ENCODE measurements around the gene UNC13C.

Gene UNC13C

DNA sequence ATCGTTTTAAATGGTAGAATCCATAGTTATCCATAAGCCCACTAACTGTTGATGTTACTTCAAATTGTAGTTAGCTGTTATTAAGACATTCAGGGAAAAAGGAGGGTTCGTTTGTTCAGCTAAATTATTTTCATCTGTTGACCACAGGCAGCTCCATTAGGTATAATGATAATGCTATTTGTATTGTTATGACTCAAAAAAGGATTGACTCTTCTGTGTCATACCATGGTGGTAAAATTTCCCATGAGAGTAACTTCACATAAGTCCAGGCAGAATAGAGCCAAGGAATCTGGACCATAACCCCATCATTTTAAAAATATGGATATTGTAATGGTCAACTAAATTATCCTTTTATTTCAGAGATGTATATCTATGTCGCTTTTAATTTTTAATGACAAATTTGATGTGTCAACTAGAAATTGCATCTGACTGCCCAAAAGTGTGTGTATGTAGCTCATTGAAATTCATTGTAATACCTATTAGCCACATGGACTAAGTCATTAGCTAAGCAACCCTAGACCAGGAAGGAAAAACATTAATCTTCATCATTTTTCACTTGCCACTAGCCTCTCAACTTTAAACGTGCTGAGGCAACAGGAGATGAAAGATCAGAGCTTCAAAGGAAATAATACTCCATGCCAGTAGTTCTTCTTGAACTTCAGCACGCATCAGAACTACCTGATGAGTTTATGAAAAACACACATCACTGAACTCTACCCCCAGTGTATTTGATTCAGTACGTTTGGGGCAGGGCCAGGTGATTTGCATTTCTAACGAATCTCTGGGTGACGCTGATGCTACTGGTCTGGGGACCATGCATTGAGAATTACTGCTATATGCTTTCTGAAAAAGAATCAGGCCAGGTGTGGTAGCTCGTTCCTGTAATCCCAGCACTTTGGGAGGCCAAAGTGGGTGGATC, 537.7 kb downstream of the UNC13C start:
- DNase-seq (ENCODE audit: insufficient read length, low spot score), result no peak
- TF ChIP-seq CTCF (IDR thresholded peaks at IDR 0.05; ENCODE audit: insufficient read depth, missing control alignments), result no peak
- no peak for FAIRE-seq

DNA sequence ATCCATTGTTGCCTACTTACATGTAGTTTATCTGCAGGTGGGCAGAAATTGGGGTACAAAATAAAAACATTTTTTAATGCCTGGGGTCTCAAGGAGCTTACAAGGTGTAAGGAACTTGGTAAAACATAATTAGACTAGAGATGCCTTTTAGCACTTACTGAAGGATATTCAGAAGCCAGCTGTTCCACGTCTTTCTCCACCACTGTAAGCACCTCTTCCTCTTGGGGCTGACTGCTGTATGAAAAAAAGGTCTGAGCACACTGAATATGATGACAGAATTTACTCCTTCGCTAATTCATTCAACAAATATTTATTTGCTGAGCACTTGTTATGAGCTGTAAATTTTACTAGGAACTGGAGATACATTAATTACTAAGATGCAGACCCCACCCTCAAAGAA, 539.1 kb downstream of the UNC13C start:
- FAIRE-seq (no peak), DNase-seq (ENCODE audit: insufficient read length, low spot score) (no peak)
- TF ChIP-seq CTCF (IDR thresholded peaks at IDR 0.05; ENCODE audit: insufficient read depth, missing control alignments), result no peak

DNA sequence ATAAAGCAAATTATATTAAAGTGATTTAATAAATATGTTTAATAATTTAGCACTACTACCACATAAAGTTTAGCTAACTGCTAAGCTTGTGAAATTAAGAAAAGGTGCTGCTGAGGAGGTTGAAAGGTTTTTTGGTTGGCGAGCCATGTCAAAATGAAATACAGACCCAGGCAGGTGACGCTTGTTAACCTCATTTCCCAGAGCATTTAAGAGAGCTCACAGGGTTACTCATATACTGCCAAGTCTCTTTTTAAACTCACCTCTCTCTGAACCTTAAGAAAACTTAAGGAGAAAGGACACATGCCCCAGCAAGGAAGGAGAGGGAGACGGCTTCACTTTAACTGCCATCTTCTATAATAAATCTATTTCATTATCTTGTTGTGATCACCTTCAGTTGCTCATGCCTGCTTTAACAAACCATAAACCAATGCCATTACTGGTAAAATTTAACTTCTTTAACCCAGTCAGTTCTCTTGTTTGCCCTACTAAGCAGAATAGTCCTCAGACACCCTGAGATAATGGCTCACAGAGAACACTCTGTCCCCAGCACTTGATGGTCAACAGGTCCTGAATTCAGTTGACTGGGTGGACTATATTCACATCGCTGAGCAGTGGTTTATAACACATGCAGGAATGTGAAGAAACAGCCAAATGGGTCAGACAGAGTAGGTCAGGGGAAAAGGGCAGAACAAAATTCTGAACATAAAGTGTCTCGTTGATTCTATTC, 540.1 kb downstream of the UNC13C start:
- DNase-seq (ENCODE audit: insufficient read length, low spot score) (no peak), FAIRE-seq (no peak)
- no peak for TF ChIP-seq CTCF (IDR thresholded peaks at IDR 0.05; ENCODE audit: insufficient read depth, missing control alignments)

DNA sequence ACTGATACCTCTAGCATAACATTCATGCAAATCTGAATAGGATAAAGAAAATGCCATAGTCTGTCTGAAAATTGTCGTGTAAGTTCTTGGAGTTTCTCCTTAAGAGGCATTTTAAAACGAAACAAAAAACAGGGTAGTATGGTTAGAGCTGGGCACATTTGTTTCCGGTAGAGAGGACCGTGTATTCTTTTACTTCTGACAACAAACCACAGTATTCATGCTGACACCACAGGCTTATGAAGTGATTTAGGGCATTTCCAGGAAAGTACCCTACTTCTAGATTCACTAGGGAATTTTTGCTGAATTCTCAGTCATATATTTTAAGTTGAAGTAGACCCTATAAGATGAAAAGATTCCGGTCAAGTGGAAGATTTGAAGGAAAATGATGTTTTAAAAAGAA, 541.3 kb downstream of the UNC13C start:
- no peak for FAIRE-seq
- DNase-seq (ENCODE audit: insufficient read length, low spot score), result no peak
- no peak for TF ChIP-seq CTCF (IDR thresholded peaks at IDR 0.05; ENCODE audit: insufficient read depth, missing control alignments)

DNA sequence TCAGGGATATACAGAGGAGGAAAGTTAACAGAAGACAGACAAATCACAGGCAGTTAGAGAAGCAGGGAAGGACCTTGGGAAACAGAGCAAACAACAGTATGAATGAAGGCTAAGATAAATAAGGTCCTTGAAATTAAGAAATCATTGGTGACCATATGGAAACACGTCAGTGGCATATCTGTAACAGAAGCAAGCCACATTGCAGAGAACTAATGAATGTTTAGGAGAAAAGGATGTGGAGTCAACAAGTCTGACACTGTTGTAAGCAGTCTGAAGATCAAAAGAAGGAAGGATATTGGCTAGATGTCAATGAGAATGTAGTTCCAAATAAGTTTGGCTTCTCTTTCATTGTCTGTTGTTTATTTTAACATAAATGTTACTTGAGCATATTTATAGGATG, 542.4 kb downstream of the UNC13C start:
- TF ChIP-seq CTCF (IDR thresholded peaks at IDR 0.05; ENCODE audit: insufficient read depth, missing control alignments), result no peak
- no peak for DNase-seq (ENCODE audit: insufficient read length, low spot score)
- no peak for FAIRE-seq

DNA sequence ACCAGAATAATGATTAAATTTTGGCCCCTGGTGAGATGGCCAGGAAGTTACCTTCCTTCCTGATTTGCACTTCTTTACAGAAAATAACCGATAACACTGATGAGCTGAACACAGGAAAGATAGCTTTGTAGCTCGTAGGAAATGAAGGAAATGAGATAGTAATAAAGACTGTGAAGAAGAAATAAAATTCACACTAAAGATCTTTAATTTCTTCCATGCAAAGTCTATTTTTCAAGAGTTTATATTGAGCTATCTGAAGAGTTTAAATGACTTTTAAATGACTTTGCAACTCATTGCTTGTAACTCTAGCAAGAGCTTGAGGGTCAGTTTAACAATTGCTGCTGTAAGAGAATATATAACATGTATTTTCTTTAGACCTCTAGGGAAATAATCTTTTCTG, 543.0 kb downstream of the UNC13C start:
- FAIRE-seq, result no peak
- DNase-seq (ENCODE audit: insufficient read length, low spot score), result no peak
- TF ChIP-seq CTCF (IDR thresholded peaks at IDR 0.05; ENCODE audit: insufficient read depth, missing control alignments), result no peak

DNA sequence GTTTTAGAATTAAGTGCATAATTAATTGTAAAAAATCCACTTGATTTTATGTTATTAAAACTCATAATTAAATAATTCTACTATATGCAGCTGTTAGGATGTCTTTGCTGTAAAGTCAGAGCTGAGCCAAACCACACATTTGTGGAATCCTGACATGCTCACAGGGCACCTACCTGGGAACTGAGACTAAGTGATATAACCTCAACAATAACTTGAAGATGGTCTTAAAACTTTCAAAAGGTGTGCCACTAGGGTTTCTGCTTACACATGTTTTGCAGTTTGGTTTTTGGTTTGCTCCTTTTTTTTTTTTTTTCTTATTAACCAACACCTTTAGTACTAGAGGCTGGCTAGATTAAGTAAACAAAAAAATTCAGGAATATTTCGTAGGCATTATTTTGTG, 549.8 kb downstream of the UNC13C start:
- DNase-seq (ENCODE audit: insufficient read length, low spot score) (no peak), FAIRE-seq (no peak)
- TF ChIP-seq CTCF (IDR thresholded peaks at IDR 0.05; ENCODE audit: insufficient read depth, missing control alignments), result no peak

Data from D721Med (cell line).